Nephron (organoid): ENCODE data around the gene BEND5.

ENCODE experiments used
- H3K27ac Mint-ChIP-seq, 3 experiments: 2 replicates each; pipeline ENCODE4 v1.8.0; 2020; ENCODE audit warnings: mixed read lengths in 3 of 3, mild to moderate bottlenecking in 2 of 3, moderate library complexity in 1 of 3
- H3K27me3 Mint-ChIP-seq: 2 replicates; pipeline ENCODE4 v1.8.0; 2021; ENCODE audit warnings: low read depth, mild to moderate bottlenecking, moderate library complexity, mixed read lengths
- H3K36me3 Mint-ChIP-seq: 2 replicates; pipeline ENCODE4 v1.8.0; 2020; ENCODE audit warnings: low read depth, mixed read lengths
- H3K4me1 Mint-ChIP-seq: 2 replicates; pipeline ENCODE4 v1.8.0; 2020; ENCODE audit warnings: mixed read lengths
- H3K4me3 Mint-ChIP-seq, 3 experiments: 2 replicates each; pipeline ENCODE4 v1.8.0; 2020; ENCODE audit warnings: mild to moderate bottlenecking in 3 of 3, mixed read lengths in 3 of 3, moderate library complexity in 2 of 3
- H3K9me3 Mint-ChIP-seq: 2 replicates; pipeline ENCODE4 v1.8.0; 2020; ENCODE audit warnings: mixed read lengths
- CTCF ChIP-seq, 3 experiments: fragments of 200-600 bp; sonication (generic); IDR thresholded peaks; one replicate each; pipeline ENCODE4 v1.5.0; 2021; ENCODE audit warnings: antibody characterized with exemption in 3 of 3; ENCODE audit not compliant: unreplicated experiment in 3 of 3

BEND5 gene

GRCh38 chr1:48718705-48719104 lies 58.0 kb downstream of the BEND5 start:
- TF ChIP-seq CTCF (IDR thresholded peaks at IDR 0.05; ENCODE audit: unreplicated experiment in 3 of 3) = no peak
- H3K36me3 Mint-ChIP-seq = no peaks in the 10 kb centered on the region
- H3K27ac Mint-ChIP-seq = no peak overlapping the region
- no peak overlapping the region for H3K4me3 Mint-ChIP-seq
- H3K27me3 Mint-ChIP-seq = no peaks in the 10 kb centered on the region
- H3K4me1 Mint-ChIP-seq = peaks cover 17% of the 10 kb centered on the region
- no peaks in the 10 kb centered on the region for H3K9me3 Mint-ChIP-seq

- TF ChIP-seq CTCF (IDR thresholded peaks at IDR 0.05; ENCODE audit: unreplicated experiment in 3 of 3) = no peak
- Mint-ChIP-seq H3K36me3 (no peaks in the 10 kb centered on the region), H3K4me1 (peaks cover 17% of the 10 kb centered on the region), H3K27me3 (no peaks in the 10 kb centered on the region), H3K4me3 (no peak overlapping the region), H3K27ac (peak overlapping the region in 1 of 3 experiments; percentile 46), H3K9me3 (no peaks in the 10 kb centered on the region)
Observed at GRCh38 chr1:48718116-48718630, 58.5 kb downstream of the BEND5 start.

- Mint-ChIP-seq H3K4me3 (no peak overlapping the region), H3K27me3 (no peaks in the 10 kb centered on the region), H3K4me1 (peaks cover 17% of the 10 kb centered on the region), H3K27ac (no peak overlapping the region), H3K36me3 (no peaks in the 10 kb centered on the region), H3K9me3 (no peaks in the 10 kb centered on the region)
- no peak for TF ChIP-seq CTCF (IDR thresholded peaks at IDR 0.05; ENCODE audit: unreplicated experiment in 3 of 3)
Observed at GRCh38 chr1:48717082-48717481, 59.6 kb downstream of the BEND5 start.

- no peaks in the 10 kb centered on the region for H3K9me3 Mint-ChIP-seq
- H3K27ac Mint-ChIP-seq = no peak overlapping the region
- peaks cover 1% of the 10 kb centered on the region for H3K27me3 Mint-ChIP-seq
- no peak for TF ChIP-seq CTCF (IDR thresholded peaks at IDR 0.05; ENCODE audit: unreplicated experiment in 3 of 3)
- H3K4me1 Mint-ChIP-seq = peaks cover 17% of the 10 kb centered on the region
- no peaks in the 10 kb centered on the region for H3K36me3 Mint-ChIP-seq
- H3K4me3 Mint-ChIP-seq = no peak overlapping the region
Observed at GRCh38 chr1:48715921-48716320, 60.8 kb downstream of the BEND5 start.

GRCh38 chr1:48710915-48711314 lies 65.8 kb downstream of the BEND5 start:
- no peaks in the 10 kb centered on the region for H3K36me3 Mint-ChIP-seq
- H3K4me1 Mint-ChIP-seq = peaks cover 4% of the 10 kb centered on the region
- TF ChIP-seq CTCF (IDR thresholded peaks at IDR 0.05; ENCODE audit: unreplicated experiment in 3 of 3) = no peak
- H3K4me3 Mint-ChIP-seq = no peak overlapping the region
- no peaks in the 10 kb centered on the region for H3K9me3 Mint-ChIP-seq
- no peak overlapping the region for H3K27ac Mint-ChIP-seq
- H3K27me3 Mint-ChIP-seq = peaks cover 8% of the 10 kb centered on the region

- no peak overlapping the region for H3K4me3 Mint-ChIP-seq
- no peak overlapping the region for H3K27ac Mint-ChIP-seq
- peaks cover 8% of the 10 kb centered on the region for H3K27me3 Mint-ChIP-seq
- H3K36me3 Mint-ChIP-seq = no peaks in the 10 kb centered on the region
- peaks cover 4% of the 10 kb centered on the region for H3K4me1 Mint-ChIP-seq
- TF ChIP-seq CTCF (IDR thresholded peaks at IDR 0.05; ENCODE audit: unreplicated experiment in 3 of 3) = no peak
- H3K9me3 Mint-ChIP-seq = no peaks in the 10 kb centered on the region
Observed at GRCh38 chr1:48710318-48710717, 66.4 kb downstream of the BEND5 start.
